Activated naive CD8-positive, alpha-beta T cell treated with anti-CD3 and anti-CD28 coated beads, Interleukin-2, amount 10 ng/mL, durations not matched to agents 7 days and 5 days (primary cell): ENCODE results near the gene WWOX. TPM values are rescaled to one million over a fixed set of nuclear protein-coding genes. Genes with fewer than 3 reads are reported as not detected.

Experiments
- ATAC-seq: fragments of 150-1000 bp; cut with Tn5 transposase; one replicate; pipeline ENCODE4 v1.10.0; 2021; ENCODE audit warnings: low read depth, moderate library complexity
- POLR2A ChIA-PET: fragments of 350-600 bp; sonication (Branson Sonifier 250); formaldehyde crosslinking; loops from one replicate; lab custom pipeline; 2021; ENCODE audit warnings: antibody characterized with exemption; lab: Charles Lee
- DNase-seq: peaks from one replicate; pipeline ENCODE4 v3.0.0; 2021
- H3K27ac Mint-ChIP-seq: one replicate; pipeline ENCODE4 v1.8.0; 2022; ENCODE audit warnings: mild to moderate bottlenecking, mixed read lengths
- H3K27me3 Mint-ChIP-seq: one replicate; pipeline ENCODE4 v1.8.0; 2022; ENCODE audit warnings: mild to moderate bottlenecking, moderate library complexity, mixed read lengths
- H3K36me3 Mint-ChIP-seq: one replicate; pipeline ENCODE4 v1.8.0; 2021; ENCODE audit warnings: mild to moderate bottlenecking, mixed read lengths
- H3K4me1 Mint-ChIP-seq: one replicate; pipeline ENCODE4 v1.8.0; 2021; ENCODE audit warnings: mixed read lengths
- H3K4me3 Mint-ChIP-seq: one replicate; pipeline ENCODE4 v1.8.0; 2022; ENCODE audit warnings: mild to moderate bottlenecking, moderate library complexity, mixed read lengths
- H3K9me3 Mint-ChIP-seq: one replicate; pipeline ENCODE4 v1.8.0; 2021; ENCODE audit warnings: mixed read lengths
- total RNA-seq, 2 experiments: library from RNA; stranded (reverse); gene quantifications; one replicate each; pipeline ENCODE4 v1.2.3, GENCODE V29; 2021

WWOX gene
- total RNA-seq, 2 experiments from 2014 or later, result 26.8 to 27.7 TPM

DNA sequence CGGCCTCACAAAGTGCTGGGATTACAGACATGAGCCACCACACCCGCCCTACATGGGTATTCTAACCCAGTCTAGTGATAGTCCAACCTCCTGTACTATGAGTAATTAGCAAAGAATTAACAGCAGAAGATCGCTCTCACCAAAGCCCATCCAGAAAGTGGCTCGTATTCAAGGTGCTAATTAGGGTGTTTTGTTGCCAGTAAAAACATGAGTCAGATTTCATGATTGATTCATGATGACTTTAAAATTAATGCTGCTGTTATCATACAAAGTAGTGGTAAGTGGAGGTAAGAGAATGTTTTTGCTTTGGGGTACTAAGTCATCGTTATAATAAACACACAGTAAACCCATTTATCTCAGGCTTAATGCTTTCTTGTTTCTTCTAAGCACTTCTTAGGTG, 428.8 kb downstream of the WWOX start:
- H3K4me3 Mint-ChIP-seq, result no peak overlapping the region
- DNase-seq (no peak), ATAC-seq (no peak)
- peaks cover 1% of the 10 kb centered on the region for H3K9me3 Mint-ChIP-seq
- H3K27ac Mint-ChIP-seq, result no peak overlapping the region
- H3K36me3 Mint-ChIP-seq, result no peaks in the 10 kb centered on the region
- H3K27me3 Mint-ChIP-seq, result no peaks in the 10 kb centered on the region
- no peaks in the 10 kb centered on the region for H3K4me1 Mint-ChIP-seq
- POLR2A ChIA-PET, result no interaction called here

DNA sequence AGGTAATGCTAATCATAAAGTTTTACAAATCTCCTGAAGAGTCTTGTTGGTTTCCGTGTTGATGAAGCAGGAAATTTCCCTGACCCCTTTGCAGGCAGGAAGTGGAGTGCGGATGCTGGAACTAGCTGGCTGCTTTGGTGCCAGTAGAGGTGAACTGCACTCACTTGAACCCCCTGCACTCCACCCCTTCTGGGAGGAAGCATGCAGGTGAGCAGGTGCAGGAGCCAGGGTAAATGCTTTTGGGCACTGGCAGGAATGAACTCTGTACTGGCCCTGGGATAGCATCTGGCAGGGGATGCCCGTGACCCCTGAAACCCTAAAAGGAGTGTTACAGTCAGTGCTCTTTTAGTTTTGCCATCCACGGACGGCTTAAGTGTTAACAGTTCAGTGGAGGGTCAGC, 430.4 kb downstream of the WWOX start:
- POLR2A ChIA-PET, result no interaction called here
- Mint-ChIP-seq H3K4me3 (no peak overlapping the region), H3K27ac (no peak overlapping the region), H3K4me1 (no peaks in the 10 kb centered on the region), H3K27me3 (no peaks in the 10 kb centered on the region), H3K9me3 (peaks cover 3% of the 10 kb centered on the region), H3K36me3 (no peaks in the 10 kb centered on the region)
- no peak for DNase-seq
- no peak for ATAC-seq

DNA sequence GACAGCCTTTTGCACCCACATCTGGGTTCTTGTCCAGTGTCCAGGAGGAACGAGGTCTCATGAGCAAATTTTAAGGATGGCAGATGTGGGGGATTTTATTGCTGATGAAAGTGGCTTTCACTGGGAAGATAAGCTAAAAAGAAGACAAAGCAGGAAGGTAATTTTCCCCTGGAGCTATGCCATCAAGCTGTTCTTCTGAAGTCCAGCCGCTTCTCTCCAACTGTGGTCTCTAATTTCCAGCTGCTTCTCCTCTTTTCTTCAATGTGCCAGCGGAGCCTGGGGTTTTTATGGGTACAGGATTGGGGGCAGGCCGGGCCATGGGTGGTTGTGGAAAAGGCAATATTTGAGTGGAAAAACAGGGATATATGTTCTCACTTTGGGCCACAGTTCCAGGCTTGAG, 430.8 kb downstream of the WWOX start:
- no peak for DNase-seq
- Mint-ChIP-seq H3K36me3 (no peaks in the 10 kb centered on the region), H3K9me3 (peaks cover 3% of the 10 kb centered on the region), H3K27me3 (no peaks in the 10 kb centered on the region), H3K4me1 (no peaks in the 10 kb centered on the region), H3K27ac (no peak overlapping the region), H3K4me3 (no peak overlapping the region)
- POLR2A ChIA-PET, result no interaction called here
- ATAC-seq, result no peak

DNA sequence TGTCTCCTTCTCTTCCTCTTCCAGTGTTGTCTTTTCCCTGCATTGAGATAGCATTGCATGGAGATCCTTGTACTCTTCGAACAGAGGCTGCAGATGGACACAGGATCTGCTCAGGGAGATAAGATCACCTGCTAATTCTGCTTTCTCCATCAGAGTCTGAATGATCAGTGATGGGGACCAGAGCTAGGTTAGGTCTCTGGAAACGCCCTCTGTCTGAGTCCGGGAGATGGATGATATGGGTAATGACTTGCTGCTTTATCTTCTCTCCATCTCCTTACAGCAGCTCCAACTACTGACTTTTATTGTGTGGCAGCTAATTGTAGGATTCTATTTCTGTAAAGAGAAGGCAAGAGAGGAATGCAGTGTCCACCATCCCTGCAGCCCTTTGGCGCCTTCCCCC, 435.6 kb downstream of the WWOX start:
- Mint-ChIP-seq H3K9me3 (peaks cover 2% of the 10 kb centered on the region), H3K36me3 (no peaks in the 10 kb centered on the region), H3K4me1 (no peaks in the 10 kb centered on the region), H3K27me3 (no peaks in the 10 kb centered on the region), H3K27ac (no peak overlapping the region), H3K4me3 (no peak overlapping the region)
- no peak for DNase-seq
- POLR2A ChIA-PET, result interaction anchor here (0.5 kb wide), 1 partner anchor 92 kb away, joined by 3 read pairs; no protein-coding TSS in a partner anchor
- ATAC-seq, result no peak

DNA sequence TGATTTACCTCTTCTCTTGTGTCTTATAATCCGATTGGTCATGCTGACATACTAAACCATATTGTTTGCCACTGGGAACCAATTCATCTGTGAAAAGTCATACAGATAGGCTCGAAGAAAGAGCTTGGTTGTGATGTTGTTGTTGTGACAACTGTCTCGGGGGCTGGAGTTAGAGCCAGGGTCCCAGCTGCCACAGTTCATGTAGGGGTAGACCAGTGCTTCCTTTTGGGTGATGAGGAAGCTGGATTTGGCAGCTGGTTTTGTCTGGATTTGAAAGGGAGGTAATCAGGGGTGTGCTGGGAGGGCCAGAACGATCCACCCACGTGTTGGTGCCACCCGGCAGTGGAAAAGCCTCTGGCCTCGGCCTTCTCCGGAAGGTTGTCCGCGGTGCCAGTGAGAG, 438.1 kb downstream of the WWOX start:
- DNase-seq (no peak), ATAC-seq (no peak)
- no peaks in the 10 kb centered on the region for H3K27me3 Mint-ChIP-seq
- H3K36me3 Mint-ChIP-seq, result no peaks in the 10 kb centered on the region
- H3K4me3 Mint-ChIP-seq, result no peak overlapping the region
- POLR2A ChIA-PET, result no interaction called here
- no peak overlapping the region for H3K27ac Mint-ChIP-seq
- no peaks in the 10 kb centered on the region for H3K4me1 Mint-ChIP-seq
- peaks cover 2% of the 10 kb centered on the region for H3K9me3 Mint-ChIP-seq

DNA sequence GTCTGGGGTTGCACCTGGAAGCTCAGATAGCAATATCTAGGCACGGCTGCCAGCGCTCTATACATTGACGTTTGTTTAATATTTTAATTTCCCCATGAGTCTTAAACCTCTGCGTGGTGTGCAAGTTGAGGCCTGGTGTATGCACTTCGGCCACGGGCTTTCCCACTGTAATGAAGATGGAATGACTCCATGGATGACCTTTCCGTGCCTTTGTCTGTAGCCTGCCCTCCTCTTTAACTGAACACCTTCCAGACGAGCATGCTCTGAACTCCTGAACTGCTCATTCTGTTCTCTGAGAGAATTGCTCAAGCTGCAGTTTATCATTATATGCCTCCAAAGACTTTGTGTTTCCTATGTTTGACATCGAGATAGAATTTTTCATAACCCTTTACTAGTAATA, 438.8 kb downstream of the WWOX start:
- peaks cover 2% of the 10 kb centered on the region for H3K9me3 Mint-ChIP-seq
- no peaks in the 10 kb centered on the region for H3K36me3 Mint-ChIP-seq
- no peak overlapping the region for H3K4me3 Mint-ChIP-seq
- DNase-seq, result no peak
- POLR2A ChIA-PET, result no interaction called here
- H3K4me1 Mint-ChIP-seq, result no peaks in the 10 kb centered on the region
- no peak for ATAC-seq
- no peaks in the 10 kb centered on the region for H3K27me3 Mint-ChIP-seq
- H3K27ac Mint-ChIP-seq, result no peak overlapping the region

DNA sequence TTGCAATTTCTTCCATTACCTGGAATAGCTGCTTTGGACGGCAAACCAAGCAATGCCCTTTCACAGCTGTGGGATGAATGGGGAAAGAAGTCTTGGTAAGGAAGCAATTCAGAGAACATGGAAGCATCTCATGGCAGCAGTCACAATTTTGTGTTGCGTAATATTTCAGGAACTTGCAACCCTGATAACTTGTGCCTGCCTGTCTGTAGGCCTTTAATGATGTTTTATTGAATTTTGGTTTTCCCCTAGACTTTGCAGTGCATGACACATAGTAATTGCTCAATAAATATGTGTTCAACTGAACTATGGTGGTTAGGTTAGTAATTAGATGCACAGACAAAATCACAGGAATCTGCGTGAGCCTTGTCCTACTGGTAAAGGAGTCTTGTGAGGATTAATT, 439.5 kb downstream of the WWOX start:
- Mint-ChIP-seq H3K9me3 (no peaks in the 10 kb centered on the region), H3K27ac (no peak overlapping the region), H3K4me1 (no peaks in the 10 kb centered on the region), H3K27me3 (no peaks in the 10 kb centered on the region), H3K36me3 (no peaks in the 10 kb centered on the region), H3K4me3 (no peak overlapping the region)
- DNase-seq, result no peak
- no peak for ATAC-seq
- POLR2A ChIA-PET, result no interaction called here

DNA sequence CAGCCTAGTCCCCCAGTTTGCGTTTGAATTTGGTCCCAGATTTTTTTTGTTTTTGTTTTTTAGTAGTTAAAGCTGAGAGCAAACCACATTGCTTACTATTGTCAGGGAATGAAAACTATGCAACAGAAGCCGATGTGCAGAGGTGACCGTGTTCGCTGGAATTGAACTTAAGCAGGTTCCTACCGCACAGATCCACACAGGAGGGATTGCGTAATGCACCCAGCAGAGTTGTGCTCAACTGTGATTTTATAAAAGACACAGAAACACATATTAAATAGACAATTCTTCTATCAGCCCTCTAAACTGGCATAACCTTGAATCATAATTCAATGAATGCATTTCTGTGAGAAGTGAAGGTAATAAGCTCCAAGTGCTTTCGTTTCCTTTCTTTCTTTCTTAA, 443.0 kb downstream of the WWOX start:
- H3K4me3 Mint-ChIP-seq, result no peak overlapping the region

DNA sequence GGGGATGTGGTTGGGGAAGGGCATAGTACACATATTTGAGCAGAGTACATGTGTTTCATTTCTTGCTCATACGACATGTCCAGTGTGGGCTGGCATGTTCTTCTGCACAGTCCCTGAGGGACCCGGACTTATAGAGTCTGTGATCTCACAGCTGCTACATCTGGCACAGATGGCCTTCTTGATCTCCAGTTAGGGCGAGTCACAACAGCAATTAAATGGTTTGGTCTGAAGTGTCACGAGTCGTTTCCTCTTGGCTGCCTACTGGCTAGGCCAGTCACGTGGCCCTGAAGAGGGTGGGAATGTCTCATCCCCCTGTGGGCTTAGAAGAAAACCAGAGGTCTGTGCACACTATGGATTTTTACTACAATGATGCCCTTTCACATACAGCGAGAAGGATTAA, 443.6 kb downstream of the WWOX start:
- Mint-ChIP-seq H3K9me3 (peaks cover 3% of the 10 kb centered on the region), H3K27ac (no peak overlapping the region), H3K4me3 (no peak overlapping the region), H3K4me1 (no peaks in the 10 kb centered on the region), H3K27me3 (no peaks in the 10 kb centered on the region), H3K36me3 (no peaks in the 10 kb centered on the region)
- POLR2A ChIA-PET, result no interaction called here
- DNase-seq (no peak), ATAC-seq (no peak)

More for the DNA sequence above, 443.0 kb downstream of the WWOX start:
- POLR2A ChIA-PET, result no interaction called here
- Mint-ChIP-seq H3K27me3 (no peaks in the 10 kb centered on the region), H3K27ac (no peak overlapping the region), H3K4me1 (no peaks in the 10 kb centered on the region), H3K36me3 (no peaks in the 10 kb centered on the region), H3K9me3 (peaks cover 3% of the 10 kb centered on the region)
- ATAC-seq, result no peak
- no peak for DNase-seq

DNA sequence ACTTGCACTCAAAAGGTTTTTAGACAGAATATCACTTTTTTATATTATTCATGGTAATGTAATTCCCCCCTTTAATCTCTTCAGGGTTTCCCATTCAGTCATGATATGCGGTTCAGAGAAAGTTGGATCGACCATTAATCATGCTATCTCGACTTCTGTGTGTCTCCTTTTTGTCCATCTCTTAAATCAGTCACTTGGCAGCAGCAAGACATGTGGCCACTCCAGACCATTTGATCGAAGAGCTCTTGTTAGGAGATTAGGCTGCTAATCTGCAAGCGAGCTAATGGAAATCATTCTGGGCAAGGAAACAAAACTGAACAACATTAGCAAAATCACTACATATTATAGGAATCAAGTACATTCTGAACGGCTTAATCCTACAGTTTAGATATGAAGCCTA, 449.9 kb downstream of the WWOX start:
- Mint-ChIP-seq H3K4me1 (peaks cover 2% of the 10 kb centered on the region), H3K27me3 (no peaks in the 10 kb centered on the region), H3K4me3 (no peak overlapping the region), H3K36me3 (no peaks in the 10 kb centered on the region), H3K9me3 (peaks cover 3% of the 10 kb centered on the region), H3K27ac (no peak overlapping the region)
- no peak for DNase-seq
- ATAC-seq, result no peak
- POLR2A ChIA-PET, result no interaction called here

DNA sequence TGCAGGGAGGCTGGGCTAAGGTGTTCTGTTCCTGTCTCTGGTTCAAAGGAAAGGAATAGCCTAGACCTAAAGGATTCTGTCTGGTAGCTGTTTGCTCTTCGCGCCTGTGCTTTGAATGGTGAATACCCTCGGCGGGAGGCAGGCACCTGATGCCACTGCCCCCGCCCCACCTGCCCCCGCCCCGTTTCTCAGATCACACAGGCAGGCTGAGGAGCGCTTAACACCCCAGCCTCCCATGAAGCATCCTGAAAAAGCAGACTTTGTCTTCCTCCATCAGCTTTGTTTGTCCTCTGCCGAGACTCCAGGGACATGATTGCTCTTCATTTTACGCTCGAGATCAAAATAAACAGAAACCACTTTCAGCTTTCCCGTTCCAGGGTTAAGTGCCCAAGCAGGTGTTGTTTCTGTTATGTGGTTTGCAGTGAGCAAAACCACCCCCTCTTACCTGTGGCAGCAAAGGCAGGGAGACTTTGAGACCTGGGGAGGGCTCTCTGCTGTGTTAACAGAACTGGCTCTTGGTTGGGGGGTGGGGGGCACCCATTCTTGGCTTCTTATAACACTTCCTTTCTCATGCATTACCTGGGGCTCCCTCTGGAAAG, 452.1 kb downstream of the WWOX start:
- POLR2A ChIA-PET, result no interaction called here

DNA sequence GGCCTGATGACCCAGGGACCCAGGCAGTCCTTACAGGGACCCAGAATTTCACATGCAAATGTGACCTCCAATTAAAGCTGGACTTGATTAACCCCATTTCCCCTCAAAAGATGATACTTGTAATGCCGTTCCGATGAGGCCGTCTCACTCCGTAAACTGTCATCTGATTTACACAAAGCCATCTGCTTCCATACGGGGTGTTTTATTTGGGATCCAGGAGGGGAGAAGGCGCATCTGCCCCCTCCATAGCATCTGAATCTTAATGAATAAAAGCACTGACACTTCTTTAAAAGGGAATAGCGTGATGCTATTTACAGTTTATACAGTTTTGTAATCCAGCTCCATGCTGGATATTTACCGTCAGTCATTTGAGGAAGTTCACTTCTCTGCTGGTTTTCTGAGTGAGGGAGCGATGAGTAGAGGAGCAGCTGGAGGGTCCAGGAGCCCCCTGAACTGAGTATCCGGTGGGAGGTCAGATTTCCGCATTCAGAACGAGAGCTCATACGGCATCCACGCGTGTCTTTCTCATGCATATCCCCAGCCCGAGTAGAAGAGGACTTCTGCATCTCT, 452.7 kb downstream of the WWOX start:
- Mint-ChIP-seq H3K27me3 (no peaks in the 10 kb centered on the region), H3K27ac (no peak overlapping the region), H3K36me3 (no peaks in the 10 kb centered on the region), H3K4me1 (peaks cover 2% of the 10 kb centered on the region), H3K4me3 (no peak overlapping the region), H3K9me3 (no peaks in the 10 kb centered on the region)
- ATAC-seq (no peak), DNase-seq (no peak)
- POLR2A ChIA-PET, result no interaction called here

More for the DNA sequence above, 452.1 kb downstream of the WWOX start:
- DNase-seq, result no peak
- Mint-ChIP-seq H3K9me3 (no peaks in the 10 kb centered on the region), H3K27me3 (no peaks in the 10 kb centered on the region), H3K36me3 (no peaks in the 10 kb centered on the region), H3K4me3 (no peak overlapping the region), H3K27ac (no peak overlapping the region), H3K4me1 (peaks cover 2% of the 10 kb centered on the region)
- ATAC-seq, result no peak

DNA sequence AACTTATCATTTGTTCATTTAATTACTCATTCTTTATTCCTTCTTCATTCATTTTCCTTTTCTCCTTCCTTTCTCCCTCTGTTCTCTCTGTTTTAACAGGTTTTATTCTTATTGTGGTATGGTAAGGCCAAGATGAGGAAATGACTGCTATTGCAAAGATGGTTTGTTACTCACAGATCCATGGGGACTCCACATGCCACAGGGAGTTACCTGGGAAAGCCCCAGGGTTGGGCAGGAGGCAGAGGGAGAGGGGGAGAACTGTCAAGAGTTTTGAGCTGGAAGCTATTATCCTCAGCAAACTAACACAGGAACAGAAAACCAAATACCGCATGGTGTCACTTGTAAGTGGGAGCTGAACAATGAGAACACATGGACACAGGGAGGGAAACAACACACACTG, 453.3 kb downstream of the WWOX start:
- ATAC-seq (no peak), DNase-seq (no peak)
- Mint-ChIP-seq H3K27ac (no peak overlapping the region), H3K36me3 (no peaks in the 10 kb centered on the region), H3K4me1 (peaks cover 2% of the 10 kb centered on the region), H3K4me3 (no peak overlapping the region), H3K27me3 (no peaks in the 10 kb centered on the region), H3K9me3 (no peaks in the 10 kb centered on the region)
- POLR2A ChIA-PET, result no interaction called here

DNA sequence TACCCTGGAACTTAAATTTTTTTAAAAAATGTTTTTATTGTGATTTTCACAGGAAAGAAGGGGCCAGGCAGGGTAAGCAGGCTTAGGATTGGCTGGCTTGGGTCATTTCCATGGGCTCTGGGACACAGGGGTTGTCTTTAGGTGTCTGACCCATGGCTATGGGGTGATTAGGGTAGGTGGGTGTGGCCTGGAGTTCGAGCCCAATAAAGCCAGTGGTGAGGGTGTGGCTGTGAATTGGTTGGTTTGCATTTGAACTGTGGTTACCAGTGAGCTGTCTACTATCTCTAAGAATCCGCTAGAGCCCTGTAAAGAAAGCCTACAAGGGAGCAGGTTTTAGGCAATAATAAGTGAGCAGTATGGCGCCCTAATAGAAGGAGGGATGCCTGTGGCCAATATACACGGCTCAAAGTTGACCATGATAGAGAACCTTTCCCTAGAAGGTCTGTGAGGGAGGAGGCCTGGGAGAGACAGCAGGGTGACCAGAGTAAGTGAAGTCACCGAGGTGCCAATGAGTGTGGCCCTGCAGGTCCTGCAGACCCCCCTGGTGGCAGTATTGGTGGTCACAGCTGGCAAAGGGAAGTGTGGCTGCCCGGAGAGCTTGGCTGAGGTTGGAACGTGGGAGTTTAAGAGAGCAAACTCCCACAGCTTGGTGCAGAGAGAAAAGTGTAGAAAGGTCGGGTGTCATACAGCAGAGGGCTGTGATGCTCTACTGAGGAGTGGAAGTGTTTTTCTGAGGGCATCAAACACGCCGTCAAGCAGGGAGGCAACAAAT, 454.0 kb downstream of the WWOX start:
- POLR2A ChIA-PET, result no interaction called here

More for the DNA sequence above, 454.0 kb downstream of the WWOX start:
- no peak for ATAC-seq
- H3K27ac Mint-ChIP-seq, result no peak overlapping the region
- no peak overlapping the region for H3K4me3 Mint-ChIP-seq
- no peak for DNase-seq
- no peaks in the 10 kb centered on the region for H3K9me3 Mint-ChIP-seq
- H3K27me3 Mint-ChIP-seq, result no peaks in the 10 kb centered on the region
- H3K4me1 Mint-ChIP-seq, result peaks cover 2% of the 10 kb centered on the region
- H3K36me3 Mint-ChIP-seq, result no peaks in the 10 kb centered on the region
